Ovary (tissue), 9 donors: Measurements from ENCODE around the gene VKORC1L1. TPM values are rescaled to one million over a fixed set of nuclear protein-coding genes. Genes with fewer than 3 reads are reported as not detected.

ENCODE experiments used
- DNase-seq, 5 donors: peaks; one replicate each; pipeline ENCODE4 v3.0.0-alpha.2; 2019 to 2020
- H3K27ac ChIP-seq, 2 donors: fragments of 200-600 bp; one replicate each; pipeline versions ENCODE4 v1.5.1 to v1.8.0; 2019 to 2022
- H3K27me3 ChIP-seq: fragments of 200-600 bp; one replicate; pipeline ENCODE4 v1.8.0; 2022
- H3K36me3 ChIP-seq: fragments of 200-600 bp; sonication (generic); one replicate; pipeline ENCODE4 v1.5.1; 2019
- H3K4me1 ChIP-seq: one replicate; pipeline ENCODE4 v1.8.1; 2013; ENCODE audit warnings: mild to moderate bottlenecking, moderate library complexity; ENCODE audit not compliant: insufficient read depth
- H3K4me3 ChIP-seq: fragments of 200-600 bp; sonication (generic); one replicate; pipeline ENCODE4 v1.5.1; 2017
- H3K9me3 ChIP-seq, 2 donors: fragments of 200-600 bp in 1 of 2; sonication (generic) in 1 of 2; one replicate each; pipeline versions ENCODE4 v1.5.1 to v1.8.1; 2013 to 2019; ENCODE audit warnings: mild to moderate bottlenecking in 1 of 2, moderate library complexity in 1 of 2
- CTCF ChIP-seq, 3 donors: fragments of 450-650 bp in 2 of 3; fragments of 200-600 bp in 1 of 3; IDR thresholded peaks; one replicate each; pipeline versions ENCODE4 v1.5.1 to v1.8.0; 2016 to 2022; ENCODE audit warnings: antibody characterized with exemption in 3 of 3, mild to moderate bottlenecking in 1 of 3
- EP300 ChIP-seq: sonication (generic); formaldehyde crosslinking; IDR thresholded peaks from one replicate; pipeline ENCODE4 v1.6.1; 2017; ENCODE audit warnings: antibody characterized with exemption
- POLR2A ChIP-seq: fragments of 450-650 bp; IDR thresholded peaks from one replicate; pipeline ENCODE4 v1.6.1; 2017; ENCODE audit warnings: antibody characterized with exemption, mild to moderate bottlenecking, moderate library complexity
- WGBS, 3 donors: extraction: QIAGEN DNeasy Blood & Tissue Kit in 1 of 3; methylation state at CpG; one replicate each; pipeline versions ENCODE4 v1.1.5 to v1.1.7; 2013 to 2017; 5-methylcytosine and 5-hydroxymethylcytosine counted together
- intact Hi-C, 4 donors: fragments of 100-400 bp; cut with DNase I; formaldehyde crosslinking; loops; one replicate each; pipeline versions ENCODE4 v1.11.0 to v1.15.1; 2022 to 2023
- polyA plus RNA-seq, 2 donors: library from polyadenylated mRNA; stranded (reverse); fragments of 200-250 nt in 1 of 2; fragments of 350-450 nt in 1 of 2; fragmentation: Illumina TruSeq in 1 of 2; extraction: RNeasy Lipid Tissue Mini Kit (QIAGEN cat#74804) in 1 of 2; gene quantifications; one replicate each; pipeline ENCODE4 v1.2.3, GENCODE V29; 2013 to 2014
- total RNA-seq, 7 donors: library from RNA; depleted of rRNA in 2 of 7; stranded (reverse); fragments of >200 nt in 2 of 7; fragmentation: NEBNext Ultra II Directional in 3 of 7; extraction: Animal tissue kit (Norgen Biotek cat#: 25700) in 3 of 7; gene quantifications; one replicate each; pipeline versions ENCODE4 v1.1.0 to v1.2.4, GENCODE V29; 2016 to 2023
- donor health status: DM: no; HTN: no; CAD: no; lungs with moderate emphysema.
- donor health status: DM: no; HTN: no; CAD: no.
- donor health status: Bipolar disorder and iron deficiency.
- donor health status: DM: yes; HTN: yes; CAD: no.
- donor health status: DM: no; HTN: no; CAD: no.
- donor health status: DM: yes; HTN: yes; CAD: no.

VKORC1L1 gene
- total and polyA plus RNA-seq, 9 donors = 11.8 to 38.0 (median 24.8) TPM

GRCh38 chr7:65907501-65908198 is 34.8 kb downstream of the VKORC1L1 start:
- no peak for DNase-seq
- H3K36me3 ChIP-seq = no peaks in the 10 kb centered on the region
- intact Hi-C loops = no loop called here
- H3K4me3 ChIP-seq = no peak overlapping the region
- H3K9me3 ChIP-seq = no peaks in the 10 kb centered on the region
- H3K27me3 ChIP-seq = no peaks in the 10 kb centered on the region
- 72 to 91% (median 86%) methylated on average over 6 of the region's 6 CpGs for WGBS, 3 donors
- no peak overlapping the region for H3K27ac ChIP-seq
- peaks cover 6% of the 10 kb centered on the region for H3K4me1 ChIP-seq
- no peak for TF ChIP-seq EP300
- TF ChIP-seq CTCF (IDR thresholded peaks at IDR 0.05) = no peak
- no peak for TF ChIP-seq POLR2A

- H3K27me3 ChIP-seq = no peaks in the 10 kb centered on the region
- H3K36me3 ChIP-seq = no peaks in the 10 kb centered on the region
- H3K27ac ChIP-seq = no peak overlapping the region
- WGBS, 3 donors = 7 to 11% (median 9%) methylated on average over 2 of the region's 2 CpGs
- peaks cover 6% of the 10 kb centered on the region for H3K4me1 ChIP-seq
- TF ChIP-seq POLR2A = no peak
- intact Hi-C loops = no loop called here
- no peak for DNase-seq
- no peaks in the 10 kb centered on the region for H3K9me3 ChIP-seq
- H3K4me3 ChIP-seq = no peak overlapping the region
Measured at GRCh38 chr7:65910237-65910636, 37.4 kb downstream of the VKORC1L1 start.

GRCh38 chr7:65912237-65912636 is 39.4 kb downstream of the VKORC1L1 start:
- 93 to 96% (median 96%) methylated on average over 7 of the region's 7 CpGs for WGBS, 3 donors
- Histone ChIP-seq H3K36me3 (no peaks in the 10 kb centered on the region), H3K9me3 (no peaks in the 10 kb centered on the region), H3K27ac (no peak overlapping the region), H3K4me1 (peaks cover 4% of the 10 kb centered on the region), H3K4me3 (no peak overlapping the region), H3K27me3 (no peaks in the 10 kb centered on the region)
- intact Hi-C loops = no loop called here
- DNase-seq = no peak
- TF ChIP-seq EP300 (no peak), CTCF (IDR thresholded peaks at IDR 0.05) (no peak), POLR2A (no peak)

- Histone ChIP-seq H3K4me1 (no peaks in the 10 kb centered on the region), H3K4me3 (no peak overlapping the region), H3K36me3 (no peaks in the 10 kb centered on the region), H3K27me3 (no peaks in the 10 kb centered on the region), H3K9me3 (no peaks in the 10 kb centered on the region), H3K27ac (no peak overlapping the region)
- no peak for DNase-seq
- intact Hi-C loops = no loop called here
- TF ChIP-seq EP300 = no peak
- TF ChIP-seq POLR2A = no peak
- no peak for TF ChIP-seq CTCF (IDR thresholded peaks at IDR 0.05)
- 96 to 97% (median 96%) methylated on average over 8 of the region's 8 CpGs for WGBS, 3 donors
Measured at GRCh38 chr7:65915921-65916657, 43.2 kb downstream of the VKORC1L1 start.

GRCh38 chr7:65923316-65923715 is 50.4 kb downstream of the VKORC1L1 start:
- H3K36me3 ChIP-seq = no peaks in the 10 kb centered on the region
- TF ChIP-seq POLR2A (no peak), CTCF (IDR thresholded peaks at IDR 0.05) (no peak), EP300 (no peak)
- intact Hi-C loops = no loop called here
- no peak for DNase-seq
- H3K27me3 ChIP-seq = no peaks in the 10 kb centered on the region
- peaks cover 6% of the 10 kb centered on the region for H3K4me1 ChIP-seq
- no peak overlapping the region for H3K4me3 ChIP-seq
- no peak overlapping the region for H3K27ac ChIP-seq
- WGBS, 3 donors = 69 to 73% (median 69%) methylated on average over 4 of the region's 4 CpGs
- H3K9me3 ChIP-seq = no peaks in the 10 kb centered on the region
